GM12801 (cell line): ENCODE results near the gene VSX1.

ENCODE experiments used
- CTCF ChIP-seq: IDR thresholded peaks from one replicate; pipeline ENCODE4 v1.5.1; 2011; ENCODE audit warnings: control low read depth; ENCODE audit not compliant: insufficient read length; ENCODE audit errors: extremely low read depth

The VSX1 gene

GRCh38 chr20:25049261-25050060 lies 32.5 kb downstream of the VSX1 start:
- TF ChIP-seq CTCF = no peak

GRCh38 chr20:25048519-25048952 lies 33.4 kb downstream of the VSX1 start:
- no peak for TF ChIP-seq CTCF

- TF ChIP-seq CTCF = no peak
These were observed 34.2 kb downstream of the VSX1 start for GRCh38 chr20:25047766-25048165.

GRCh38 chr20:25046736-25047666 lies 34.9 kb downstream of the VSX1 start:
- TF ChIP-seq CTCF = no peak

- no peak for TF ChIP-seq CTCF
These were observed 35.7 kb downstream of the VSX1 start for GRCh38 chr20:25046181-25046641.

- no peak for TF ChIP-seq CTCF
These were observed 36.6 kb downstream of the VSX1 start for GRCh38 chr20:25045343-25045712.

- no peak for TF ChIP-seq CTCF
These were observed 37.1 kb downstream of the VSX1 start for GRCh38 chr20:25044660-25045342.
